NCI-H187 (cell line): ENCODE results near the gene TFDP2.
"Not testable (repeated sequence)": the region's sequence is repeated elsewhere in the genome, so short reads cannot be mapped to it uniquely, and the experiment has no call there.

Experiments used
- DNase-seq, 2 experiments: peaks; one replicate each; lab custom pipeline; 2025; lab: John Stamatoyannopoulos, UW

The TFDP2 gene, protein sequence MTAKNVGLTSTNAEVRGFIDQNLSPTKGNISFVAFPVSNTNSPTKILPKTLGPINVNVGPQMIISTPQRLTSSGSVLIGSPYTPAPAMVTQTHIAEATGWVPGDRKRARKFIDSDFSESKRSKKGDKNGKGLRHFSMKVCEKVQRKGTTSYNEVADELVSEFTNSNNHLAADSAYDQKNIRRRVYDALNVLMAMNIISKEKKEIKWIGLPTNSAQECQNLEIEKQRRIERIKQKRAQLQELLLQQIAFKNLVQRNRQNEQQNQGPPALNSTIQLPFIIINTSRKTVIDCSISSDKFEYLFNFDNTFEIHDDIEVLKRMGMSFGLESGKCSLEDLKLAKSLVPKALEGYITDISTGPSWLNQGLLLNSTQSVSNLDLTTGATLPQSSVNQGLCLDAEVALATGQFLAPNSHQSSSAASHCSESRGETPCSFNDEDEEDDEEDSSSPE

DNA sequence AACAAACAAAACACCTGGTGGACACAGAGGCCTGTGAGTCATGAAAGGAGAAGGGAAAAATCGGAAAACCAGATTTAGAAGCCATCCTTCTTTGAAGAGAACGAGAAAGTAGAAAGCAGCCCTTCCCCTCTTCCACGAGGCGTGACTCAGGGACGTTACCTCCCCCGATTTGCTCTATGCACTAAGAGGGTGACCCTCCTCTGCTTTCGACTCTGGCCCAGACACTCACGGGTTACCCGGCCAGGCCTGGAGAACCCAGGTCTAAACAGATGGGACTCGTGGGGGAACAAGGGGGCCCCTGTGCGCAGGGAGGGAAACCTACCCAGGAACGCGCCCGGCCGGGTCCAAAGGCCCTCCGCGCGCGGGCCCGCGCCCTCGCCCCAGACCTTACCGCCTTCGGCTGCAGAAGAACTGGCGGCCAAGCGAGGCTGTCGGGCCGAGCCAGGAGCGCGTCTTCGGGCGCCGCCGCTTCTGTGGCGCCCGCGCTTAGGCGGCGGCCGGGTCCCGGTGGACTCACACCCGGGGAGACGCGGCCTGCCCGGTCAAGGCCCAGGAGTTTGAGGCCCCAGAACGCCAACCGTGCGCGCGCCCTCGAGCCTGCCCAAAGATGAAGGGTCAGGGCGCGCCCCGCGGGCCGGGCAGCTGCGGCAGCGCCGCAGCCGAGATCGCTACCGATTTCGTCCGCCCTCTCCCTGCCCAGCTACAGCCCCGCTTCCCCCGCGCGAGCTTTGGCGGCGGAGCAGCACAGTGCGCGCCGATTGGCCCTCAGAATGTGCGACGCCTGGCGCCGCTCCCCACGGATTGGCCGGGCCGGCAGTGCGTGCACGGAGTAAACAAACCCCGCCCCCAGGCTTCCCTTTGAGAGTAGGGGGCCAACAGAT lies at the start of gene TFDP2:
TFDP2 (minus strand) TSS at position 753 of the 881 bp plus-strand sequence. CDS start 47,795 bp downstream, outside the sequence.
- peak; percentile 23 to 81 for DNase-seq

DNA sequence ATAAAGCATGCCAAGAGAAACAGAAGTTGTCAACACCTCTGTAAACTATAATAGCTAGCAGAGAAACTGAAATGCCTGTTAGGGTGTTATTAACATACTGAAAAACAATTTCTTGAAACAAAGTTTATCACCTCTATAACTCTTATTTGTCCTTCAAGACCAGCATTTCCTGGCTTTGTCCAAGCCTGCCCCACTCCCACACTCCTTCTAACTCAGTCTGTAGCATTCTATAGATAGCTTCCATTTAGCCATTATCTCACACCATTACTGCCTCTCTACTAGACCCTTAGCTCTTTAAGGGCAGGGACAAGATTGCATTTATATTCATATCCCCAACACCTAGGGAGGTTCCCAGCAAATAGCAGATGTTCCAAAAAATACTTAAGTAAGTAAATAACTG lies 39.5 kb upstream of the TFDP2 start:
- no peak for DNase-seq

- DNase-seq: no peak
These were observed 31.5 kb upstream of the TFDP2 start for GRCh38 chr3:142180761-142181362.

- DNase-seq: no peak
These were observed 26.1 kb upstream of the TFDP2 start for GRCh38 chr3:142175478-142175877.

DNA sequence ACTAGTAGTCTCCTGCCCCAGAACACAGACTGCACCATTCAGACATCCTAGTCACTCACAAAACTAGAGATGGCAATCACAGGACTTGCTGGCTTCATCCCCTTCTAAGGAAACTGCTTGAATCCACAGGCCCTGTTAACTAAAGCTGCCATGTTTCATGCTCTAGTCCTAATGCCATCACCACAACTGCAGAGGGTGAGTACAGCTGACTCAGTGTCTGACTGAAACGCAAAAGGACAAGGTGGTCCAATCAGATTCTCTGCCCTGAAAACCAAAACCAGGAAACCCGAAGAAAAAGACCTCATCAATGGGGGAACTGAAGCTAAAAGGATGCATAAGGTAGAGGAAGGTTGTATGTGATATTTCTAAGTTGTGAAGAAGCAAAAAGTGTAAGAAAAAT lies 25.2 kb upstream of the TFDP2 start:
- no peak for DNase-seq

GRCh38 chr3:142168514-142168913 lies 19.2 kb upstream of the TFDP2 start:
- DNase-seq: no peak

DNA sequence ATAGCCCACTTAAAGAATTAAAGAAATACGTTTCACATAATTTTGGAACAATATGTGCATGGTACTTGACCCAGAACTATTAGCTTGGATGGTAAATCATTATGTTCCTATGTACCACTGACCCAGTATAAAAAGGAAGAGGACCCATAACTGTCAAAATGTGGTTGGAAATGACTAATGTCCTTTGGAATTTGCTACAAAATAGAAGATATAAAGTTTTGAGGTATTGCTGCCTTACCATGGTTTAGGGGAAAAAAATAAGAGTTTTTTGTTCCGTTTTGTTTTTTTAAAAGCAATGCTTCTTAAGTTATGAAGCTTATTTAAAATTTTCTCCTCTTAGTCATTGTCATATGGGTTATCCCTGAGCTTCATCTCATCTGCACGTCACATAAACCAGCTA lies 15.8 kb upstream of the TFDP2 start:
- DNase-seq: no peak

GRCh38 chr3:142159083-142159740 lies 9.9 kb upstream of the TFDP2 start:
- DNase-seq: no peak

GRCh38 chr3:142154186-142154585 lies 4.8 kb upstream of the TFDP2 start:
- DNase-seq: no peak

DNA sequence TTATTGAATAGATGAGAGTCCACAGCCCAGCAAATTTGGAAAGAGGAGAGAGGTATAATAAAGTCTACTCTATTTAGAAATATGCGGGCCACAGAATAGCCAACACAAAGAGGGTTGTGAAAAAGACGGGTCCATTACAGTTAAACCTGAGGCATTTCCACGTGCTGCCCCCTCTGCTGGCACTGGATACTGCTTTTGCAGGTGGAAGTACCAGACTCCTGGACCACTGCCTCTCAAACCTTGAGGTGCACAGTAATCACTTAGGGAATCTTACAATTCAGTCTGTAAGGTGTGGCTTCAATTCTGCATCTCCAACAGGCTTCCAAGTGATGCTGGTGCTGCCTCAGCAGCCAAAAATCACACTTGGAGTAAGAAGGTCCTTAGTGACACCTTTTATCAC lies 3.0 kb upstream of the TFDP2 start:
- DNase-seq: no peak

DNA sequence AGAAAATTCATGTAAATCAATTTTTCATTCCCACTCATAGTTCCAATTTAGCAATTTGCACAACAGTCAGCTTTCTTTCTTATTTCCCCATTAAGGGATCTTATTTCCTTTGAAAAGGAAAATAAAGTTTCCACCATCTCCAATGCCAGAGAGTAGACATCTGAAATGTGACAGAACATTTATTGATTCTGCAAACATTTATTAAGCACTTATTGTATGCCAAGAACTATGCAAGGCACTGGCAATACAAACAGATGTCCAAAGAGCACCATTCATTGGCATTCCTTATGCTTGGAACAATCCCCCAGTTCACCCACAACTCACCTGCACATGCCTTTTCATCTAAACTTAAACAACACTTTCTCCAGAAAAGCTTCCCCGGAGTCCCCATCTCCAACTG lies 2.5 kb upstream of the TFDP2 start:
- no peak for DNase-seq

- DNase-seq: no peak
These were observed 1.9 kb upstream of the TFDP2 start for GRCh38 chr3:142151240-142151639.

GRCh38 chr3:142150271-142150670 lies 927 bp upstream of the TFDP2 start:
- DNase-seq: no peak

DNA sequence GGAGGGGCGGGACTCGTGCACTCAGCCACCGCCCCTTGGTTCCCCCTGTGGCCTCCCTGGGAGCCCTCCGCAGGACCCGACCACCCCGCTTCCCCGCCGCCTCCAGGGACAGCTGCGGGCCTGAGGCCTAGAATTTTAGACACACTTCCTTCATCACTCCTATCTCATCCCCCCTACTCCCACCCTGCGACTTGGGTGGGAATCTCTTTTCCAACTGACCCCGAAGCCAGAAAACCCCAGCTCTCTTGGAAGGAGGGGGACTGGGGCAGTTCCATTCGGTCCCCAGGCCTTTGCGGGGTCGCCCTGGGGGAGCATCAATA lies 289 bp upstream of the TFDP2 start:
- DNase-seq: no peak

- no peak for DNase-seq
These were observed 1.1 kb downstream of the TFDP2 start for GRCh38 chr3:142148044-142148791.

- not testable (repeated sequence) for DNase-seq
These were observed 4.8 kb downstream of the TFDP2 start for GRCh38 chr3:142144587-142144986.

- DNase-seq: not testable (repeated sequence)
These were observed 8.6 kb downstream of the TFDP2 start for GRCh38 chr3:142140608-142141285.

DNA sequence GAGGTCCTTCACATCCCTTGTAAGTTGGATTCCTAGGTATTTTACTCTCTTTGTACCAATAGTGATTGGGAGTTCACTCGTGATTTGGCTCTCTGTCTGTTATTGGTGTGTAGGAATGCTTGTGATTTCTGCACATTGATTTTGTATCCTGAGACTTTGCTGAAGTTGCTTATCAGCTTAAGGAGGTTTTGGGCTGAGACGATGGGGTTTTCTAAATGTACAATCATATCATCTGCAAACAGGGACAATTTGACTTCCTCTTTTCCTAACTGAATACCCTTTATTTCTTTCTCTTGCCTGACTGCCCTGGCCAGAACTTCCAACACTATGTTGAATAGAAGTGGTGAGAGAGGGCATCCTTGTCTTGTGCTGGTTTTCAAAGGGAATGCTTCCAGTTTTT lies 12.3 kb downstream of the TFDP2 start:
- DNase-seq: not testable (repeated sequence)

DNA sequence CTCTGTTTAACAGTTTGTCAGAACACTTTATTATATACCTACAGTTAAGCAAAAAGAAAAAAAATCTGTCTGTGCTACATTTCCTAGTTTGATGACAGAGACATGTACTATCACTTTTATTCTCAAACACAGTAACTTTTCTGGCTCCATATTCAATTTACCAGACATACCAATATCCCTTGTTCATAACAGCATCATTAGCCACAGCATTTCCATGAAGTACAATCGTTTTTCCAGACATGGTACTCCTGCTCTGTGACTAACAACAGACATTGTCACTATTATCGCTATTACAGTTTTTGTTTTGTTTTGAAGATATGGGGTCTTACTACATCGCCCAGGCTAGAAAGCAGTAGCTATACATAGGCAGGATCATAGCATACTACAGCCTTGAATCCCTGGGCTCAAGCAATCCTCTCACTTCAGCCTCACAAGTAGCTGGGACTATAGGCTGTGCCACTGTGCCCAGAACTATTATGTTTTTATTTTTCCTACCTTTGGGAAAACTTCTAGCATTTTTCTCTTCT lies 14.5 kb downstream of the TFDP2 start:
- no peak for DNase-seq

DNA sequence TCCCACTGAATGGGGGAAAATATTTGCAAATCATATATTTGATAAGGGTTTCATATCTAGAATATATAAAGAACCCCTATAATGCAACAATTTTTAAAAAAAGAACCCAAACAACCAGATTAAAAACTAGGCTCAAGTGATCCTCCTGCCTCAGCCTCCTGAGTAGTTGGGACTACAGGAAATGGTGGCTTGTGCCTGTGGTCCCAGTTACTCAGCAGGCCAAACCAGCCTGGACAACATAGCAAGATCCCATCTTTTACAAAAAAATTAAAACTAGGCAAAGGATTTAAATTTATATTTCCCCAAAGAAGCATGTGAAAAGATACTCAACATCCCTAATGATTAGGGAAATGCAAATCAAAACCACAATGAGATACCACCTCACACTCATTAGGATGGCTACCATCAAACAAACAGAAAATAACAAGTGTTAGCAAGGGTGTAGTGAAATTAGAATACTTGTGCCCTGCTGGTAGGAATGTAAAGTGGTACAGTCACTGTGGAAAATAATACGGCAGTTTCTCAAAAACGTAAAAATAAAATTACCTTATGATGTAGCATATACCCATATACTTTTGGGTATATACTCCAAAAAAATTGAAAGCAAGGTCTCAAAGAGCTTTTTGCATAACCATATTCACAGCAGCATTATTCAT lies 19.7 kb downstream of the TFDP2 start:
- no peak for DNase-seq
